Hematopoietic multipotent progenitor cell treated with erythropoietin and hydrocortisone succinate and interleukin-3 and kit ligand, for 6 days (in vitro differentiated cells): Measurements from ENCODE around the gene NRM.
"Not testable (repeated sequence)": the region's sequence is repeated elsewhere in the genome, so short reads cannot be mapped to it uniquely, and the experiment has no call there.

Experiments
- DNase-seq: peaks from one replicate; pipeline ENCODE4 v3.0.0-alpha.2; 2015

The NRM gene

GRCh38 chr6:30719791-30720737 is 29.3 kb upstream of the NRM start, which contains the start of gene TUBB:
Gene TUBB, plus strand, starts transcription at chr6:30720352. Its CDS starts 155 bp downstream, at chr6:30720507.
- DNase-seq = peak; percentile 100

GRCh38 chr6:30719356-30719755 is 28.6 kb upstream of the NRM start:
- peak; percentile 38 for DNase-seq

GRCh38 chr6:30717845-30718720 is 27.3 kb upstream of the NRM start:
- DNase-seq = not testable (repeated sequence)

GRCh38 chr6:30717129-30717844 is 26.5 kb upstream of the NRM start, which contains the start of gene MDC1:
Gene MDC1, minus strand, starts transcription at chr6:30717281. Its CDS starts 2,106 bp downstream, at chr6:30715175.
- peak; percentile 100 for DNase-seq

- no peak for DNase-seq
These were observed 26.0 kb upstream of the NRM start for GRCh38 chr6:30716879-30717128.

- no peak for DNase-seq
These were observed 23.5 kb upstream of the NRM start for GRCh38 chr6:30714263-30714662.

GRCh38 chr6:30712441-30712945 is 21.7 kb upstream of the NRM start:
- peak; percentile 75 for DNase-seq

GRCh38 chr6:30711758-30712380 is 21.1 kb upstream of the NRM start:
- DNase-seq = no peak

GRCh38 chr6:30709101-30709868 is 18.5 kb upstream of the NRM start:
- DNase-seq = no peak

- DNase-seq = no peak
These were observed 16.6 kb upstream of the NRM start for GRCh38 chr6:30707281-30707850.

- no peak for DNase-seq
These were observed 14.8 kb upstream of the NRM start for GRCh38 chr6:30705620-30706019.

- DNase-seq = no peak
These were observed 13.0 kb upstream of the NRM start for GRCh38 chr6:30703821-30704220.

GRCh38 chr6:30703011-30703410 is 12.2 kb upstream of the NRM start:
- DNase-seq = no peak

- no peak for DNase-seq
These were observed 9.6 kb upstream of the NRM start for GRCh38 chr6:30700340-30700739.

- no peak for DNase-seq
These were observed 5.6 kb upstream of the NRM start for GRCh38 chr6:30696432-30696831.

GRCh38 chr6:30691208-30691847 is 544 bp upstream of the NRM start:
- DNase-seq = peak; percentile 22

GRCh38 chr6:30689985-30690384 is 799 bp downstream of the NRM start:
- DNase-seq = no peak

- DNase-seq = peak; percentile 33
These were observed 1.5 kb downstream of the NRM start for GRCh38 chr6:30689022-30689865.

- no peak for DNase-seq
These were observed 2.2 kb downstream of the NRM start for GRCh38 chr6:30688569-30688968.
